Kidney (tissue), 14 donors: Measurements from ENCODE around the gene DUSP9. TPM values are rescaled to one million over a fixed set of nuclear protein-coding genes. Genes with fewer than 3 reads are reported as not detected.

Source experiments
- DNase-seq, 5 donors: peaks; one replicate each; pipeline ENCODE4 v3.0.0-alpha.2; 2013 to 2020
- FAIRE-seq: peaks from 2 replicates; lab custom pipeline; 2012; peaks lifted over from hg19 to GRCh38; lab: Jason Lieb, UNC
- H3K27ac ChIP-seq, 2 donors: one replicate each; pipeline ENCODE4 v1.7.0; 2013; ENCODE audit warnings: low read depth in 2 of 2, low read length in 2 of 2, inconsistent platforms in 1 of 2
- H3K27me3 ChIP-seq: one replicate; pipeline ENCODE4 v1.7.1; 2013; ENCODE audit warnings: low read length, inconsistent platforms; ENCODE audit not compliant: control insufficient read depth, insufficient read depth
- H3K36me3 ChIP-seq, 3 donors: one replicate each; pipeline versions ENCODE4 v1.7.0 to v1.7.1; 2013; ENCODE audit warnings: low read length in 3 of 3, control low read depth in 1 of 3, inconsistent platforms in 1 of 3; ENCODE audit not compliant: insufficient read depth in 3 of 3, control insufficient read depth in 2 of 3
- H3K4me1 ChIP-seq, 3 donors: one replicate each; pipeline versions ENCODE4 v1.7.0 to v1.7.1; 2013; ENCODE audit warnings: low read length in 3 of 3, inconsistent platforms in 1 of 3, low read depth in 1 of 3; ENCODE audit not compliant: control insufficient read depth in 2 of 3, insufficient read depth in 2 of 3
- H3K4me3 ChIP-seq, 3 donors: one replicate each; pipeline versions ENCODE4 v1.7.0 to v1.8.1; 2013; ENCODE audit warnings: low read length in 3 of 3, control low read depth in 1 of 3, inconsistent platforms in 1 of 3
- H3K9ac ChIP-seq, 3 donors: one replicate each; pipeline versions ENCODE4 v1.7.0 to v1.7.1; 2013; ENCODE audit warnings: low read length in 3 of 3, control low read depth in 1 of 3, inconsistent platforms in 1 of 3
- H3K9me3 ChIP-seq, 3 donors: one replicate each; pipeline versions ENCODE4 v1.7.0 to v1.7.1; 2013; ENCODE audit warnings: low read length in 3 of 3, control low read depth in 1 of 3, inconsistent platforms in 1 of 3; ENCODE audit not compliant: control insufficient read depth in 2 of 3, insufficient read depth in 1 of 3
- CTCF ChIP-seq: IDR thresholded peaks from 3 replicates; pipeline ENCODE4 v1.5.1; 2012; ENCODE audit warnings: mild to moderate bottlenecking, moderate library complexity, borderline replicate concordance; ENCODE audit not compliant: insufficient read depth; ENCODE audit errors: extremely low read depth
- intact Hi-C: fragments of 100-400 bp; cut with DNase I; formaldehyde crosslinking; loops from one replicate; pipeline ENCODE4 v1.11.1; 2022
- polyA plus RNA-seq: library from polyadenylated mRNA; stranded (reverse); fragments of 350-450 nt; fragmentation: Illumina TruSeq; extraction: RNeasy Lipid Tissue Mini Kit (QIAGEN cat#74804); gene quantifications from one replicate; pipeline ENCODE4 v1.2.3, GENCODE V29; 2014; ENCODE audit warnings: low read depth, low replicate concordance; ENCODE audit not compliant: insufficient read depth
- total RNA-seq: library from RNA; stranded (reverse); fragmentation: NEBNext Ultra II Directional; extraction: Animal tissue kit (Norgen Biotek cat#: 25700); gene quantifications from one replicate; pipeline ENCODE4 v1.2.1, GENCODE V29; 2021
- donor health status: control.
- donor health status: control.
- donor health status: control.
- donor health status: control.
- donor health status: control.
- donor health status: DM: yes; HTN: yes; CAD: no.
- donor health status: Normal renal cell carcinoma (clear cell type).

DUSP9 gene
- total and polyA plus RNA-seq, 2 donors from 2014 or later, result 4.7 to 81.4 TPM

DNA sequence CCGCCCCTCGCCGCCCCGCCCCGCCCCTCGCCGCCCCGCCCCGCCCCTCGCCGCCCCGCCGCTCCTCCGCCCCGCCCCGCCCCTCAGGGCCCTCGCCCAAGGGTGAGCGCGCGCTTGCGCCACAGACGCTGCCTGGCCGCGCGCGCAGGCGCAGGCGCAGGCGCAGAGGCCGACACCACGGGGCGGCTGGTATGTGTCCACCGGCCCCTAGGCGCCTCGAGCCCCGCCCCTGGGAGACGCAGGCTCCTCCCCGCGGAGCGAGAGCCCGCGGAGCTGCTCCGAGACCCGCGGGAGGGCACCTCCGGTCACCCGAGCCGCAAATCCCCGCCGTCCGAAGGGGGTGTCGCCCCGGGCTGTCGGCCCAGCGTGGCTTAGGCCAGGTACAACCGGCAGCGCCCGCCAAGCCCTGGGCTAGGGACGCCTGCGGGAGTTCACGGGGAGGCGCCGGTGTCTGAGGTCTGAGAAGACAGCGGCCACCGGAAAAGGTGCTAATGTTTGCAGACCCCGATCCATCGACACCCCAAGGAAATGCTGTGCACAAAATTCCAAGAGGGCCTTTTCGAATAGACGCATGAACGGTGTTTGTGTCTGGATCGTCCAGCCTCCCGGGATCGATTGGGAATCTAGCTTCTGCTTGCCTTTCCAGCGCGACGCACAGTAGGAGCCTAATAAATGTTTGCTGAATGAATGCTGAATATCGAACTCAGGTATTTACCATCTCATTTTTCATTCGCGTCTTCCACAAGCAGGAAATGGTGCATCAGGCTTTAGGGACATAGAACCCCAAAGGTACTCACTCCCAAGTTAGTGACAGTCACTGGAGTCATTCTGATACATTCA is 47.6 kb upstream of the DUSP9 start:
- Histone ChIP-seq H3K4me3 (peak overlapping the region; percentile 71 to 76 (median 74)), H3K27me3 (no peaks in the 10 kb centered on the region), H3K4me1 (peaks cover 0 to 12% (median 0%) of the 10 kb centered on the region in 3 donors), H3K9ac (peak overlapping the region in 2 of 3 donors; percentile 45 to 53), H3K27ac (peak overlapping the region in 1 of 2 donors; percentile 37), H3K36me3 (peaks cover 0 to 4% (median 0%) of the 10 kb centered on the region in 3 donors), H3K9me3 (no peaks in the 10 kb centered on the region)
- no peak for FAIRE-seq
- intact Hi-C loops, result no loop called here
- TF ChIP-seq CTCF, result no peak
- DNase-seq, result peak; percentile 90 to 96 (median 93)

- no peaks in the 10 kb centered on the region for H3K36me3 ChIP-seq
- intact Hi-C loops, result no loop called here
- peak overlapping the region in 2 of 3 donors; percentile 45 to 53 for H3K9ac ChIP-seq
- H3K27ac ChIP-seq, result no peak overlapping the region
- H3K4me3 ChIP-seq, result peak overlapping the region; percentile 71 to 76 (median 74)
- DNase-seq (no peak), FAIRE-seq (no peak)
- peaks cover 0 to 12% (median 0%) of the 10 kb centered on the region in 3 donors for H3K4me1 ChIP-seq
- H3K27me3 ChIP-seq, result no peaks in the 10 kb centered on the region
- H3K9me3 ChIP-seq, result no peaks in the 10 kb centered on the region
- no peak for TF ChIP-seq CTCF
These were observed 47.0 kb upstream of the DUSP9 start for GRCh38 chrX:153600032-153600373.

- intact Hi-C loops, result no loop called here
- no peak for TF ChIP-seq CTCF
These were observed 46.1 kb upstream of the DUSP9 start for GRCh38 chrX:153600921-153601320.

More at GRCh38 chrX:153600921-153601320, 46.1 kb upstream of the DUSP9 start:
- Histone ChIP-seq H3K4me1 (peaks cover 0 to 12% (median 0%) of the 10 kb centered on the region in 3 donors), H3K36me3 (no peaks in the 10 kb centered on the region), H3K4me3 (no peak overlapping the region), H3K27ac (no peak overlapping the region), H3K9me3 (no peaks in the 10 kb centered on the region), H3K9ac (no peak overlapping the region), H3K27me3 (no peaks in the 10 kb centered on the region)
- DNase-seq, result peak in 1 of 5 donors; percentile 68
- no peak for FAIRE-seq
